ENCODE data around the gene N4BP2.
A peak's percentile ranks its signal among the peaks of the same experiment; 100 is the strongest.
"Not testable (repeated sequence)": the region's sequence is repeated elsewhere in the genome, so short reads cannot be mapped to it uniquely, and the experiment has no call there.

Gene N4BP2

GRCh38 chr4:40093400-40093799, 36.8 kb downstream of the N4BP2 start:
- not testable (repeated sequence) for DNase-seq

GRCh38 chr4:40099010-40099409, 42.4 kb downstream of the N4BP2 start:
- DNase-seq, result no peak

GRCh38 chr4:40107150-40107549, 50.5 kb downstream of the N4BP2 start:
- DNase-seq, result not testable (repeated sequence)

GRCh38 chr4:40112027-40112792, 55.6 kb downstream of the N4BP2 start:
- DNase-seq, result no peak

GRCh38 chr4:40114206-40114605, 57.6 kb downstream of the N4BP2 start:
- no peak for DNase-seq

- no peak for DNase-seq
Observed at GRCh38 chr4:40118861-40119260, 62.2 kb downstream of the N4BP2 start.

GRCh38 chr4:40119344-40119743, 62.7 kb downstream of the N4BP2 start:
- no peak for DNase-seq

- no peak for DNase-seq
Observed at GRCh38 chr4:40121515-40121914, 64.9 kb downstream of the N4BP2 start.

- no peak for DNase-seq
Observed at GRCh38 chr4:40122941-40123340, 66.3 kb downstream of the N4BP2 start.

- peak; percentile 77 for DNase-seq
Observed at GRCh38 chr4:40124690-40125089, 68.0 kb downstream of the N4BP2 start.

- DNase-seq, result no peak
Observed at GRCh38 chr4:40130401-40131036, 73.9 kb downstream of the N4BP2 start.

- no peak for DNase-seq
Observed at GRCh38 chr4:40132816-40133215, 76.2 kb downstream of the N4BP2 start.

- DNase-seq, result no peak
Observed at GRCh38 chr4:40134206-40134917, 77.7 kb downstream of the N4BP2 start.

- not testable (repeated sequence) for DNase-seq
Observed at GRCh38 chr4:40136202-40136601, 79.6 kb downstream of the N4BP2 start.

- no peak for DNase-seq
Observed at GRCh38 chr4:40140196-40140595, 83.5 kb downstream of the N4BP2 start.

GRCh38 chr4:40140597-40140996, 83.9 kb downstream of the N4BP2 start:
- not testable (repeated sequence) for DNase-seq

- no peak for DNase-seq
Observed at GRCh38 chr4:40143926-40144508, 87.4 kb downstream of the N4BP2 start.

GRCh38 chr4:40144716-40145115, 88.1 kb downstream of the N4BP2 start:
- DNase-seq, result no peak

GRCh38 chr4:40147490-40147889, 90.8 kb downstream of the N4BP2 start:
- DNase-seq, result not testable (repeated sequence)

GRCh38 chr4:40149960-40150385, 93.3 kb downstream of the N4BP2 start:
- peak; percentile 72 for DNase-seq

- DNase-seq, result no peak
Observed at GRCh38 chr4:40150932-40151331, 94.3 kb downstream of the N4BP2 start.

- peak; percentile 38 for DNase-seq
Observed at GRCh38 chr4:40152637-40153036, 96.0 kb downstream of the N4BP2 start.

GRCh38 chr4:40157436-40157835, 100.8 kb downstream of the N4BP2 start:
- DNase-seq, result no peak

All from central memory CD4-positive, alpha-beta T cell (primary cell).